Measurements from ENCODE around the gene PGS1.

PGS1 gene

DNA sequence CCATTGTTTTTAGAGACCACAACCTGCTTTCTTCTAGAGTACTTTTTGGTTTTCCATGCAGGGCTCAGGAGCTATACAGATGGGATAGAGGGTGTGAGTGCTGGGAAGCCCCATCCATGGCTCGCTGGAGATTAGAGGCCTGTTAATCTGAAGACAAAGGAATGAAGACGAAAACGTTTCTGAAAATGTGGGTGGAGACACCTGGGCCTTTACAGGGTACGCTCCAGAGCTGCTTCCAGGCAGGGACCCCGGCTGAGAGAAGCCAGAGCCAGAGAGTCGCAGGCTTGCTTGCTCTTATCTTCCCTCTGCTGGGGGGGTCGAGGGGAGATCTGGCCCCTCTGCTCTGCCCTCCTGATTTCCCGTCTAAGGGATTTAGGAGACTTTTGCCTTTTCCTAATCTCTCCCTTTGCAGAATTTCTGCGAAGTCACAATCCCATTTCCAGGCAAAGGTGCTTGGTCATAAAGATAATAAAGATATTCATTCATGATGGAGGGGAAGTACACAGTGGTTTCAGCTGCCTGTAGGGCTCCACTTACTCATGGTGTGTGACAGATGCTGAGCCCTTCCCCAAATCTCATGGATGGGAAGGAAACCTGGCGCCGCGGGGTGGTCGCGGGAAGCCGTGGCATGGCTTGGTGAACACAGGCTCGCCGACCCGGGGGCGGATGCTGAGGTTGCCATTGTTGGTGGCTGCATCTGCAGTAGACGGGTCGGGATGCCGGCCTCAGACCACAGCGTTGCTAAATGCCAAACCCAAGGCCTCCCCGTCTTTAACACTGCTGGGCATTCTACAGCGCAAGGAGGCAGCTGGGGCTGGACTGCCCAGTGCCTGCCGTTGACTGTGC, 13.8 kb upstream of the PGS1 start:
- Mint-ChIP-seq H3K4me1 (peaks cover 16% of the 10 kb centered on the region), H3K27me3 (peaks cover 63% of the 10 kb centered on the region), H3K36me3 (peaks cover under 1% of the 10 kb centered on the region), H3K4me3 (no peak overlapping the region), H3K9me3 (no peaks in the 10 kb centered on the region), H3K27ac (no peak overlapping the region)
- no peak for DNase-seq
- CTCF ChIA-PET, result interaction anchor here (0.7 to 6.8 kb wide), 6 partner anchors 13 to 59 kb away, joined by 3 to 84 read pairs (median 3); partner anchors contain the start of gene PGS1

DNA sequence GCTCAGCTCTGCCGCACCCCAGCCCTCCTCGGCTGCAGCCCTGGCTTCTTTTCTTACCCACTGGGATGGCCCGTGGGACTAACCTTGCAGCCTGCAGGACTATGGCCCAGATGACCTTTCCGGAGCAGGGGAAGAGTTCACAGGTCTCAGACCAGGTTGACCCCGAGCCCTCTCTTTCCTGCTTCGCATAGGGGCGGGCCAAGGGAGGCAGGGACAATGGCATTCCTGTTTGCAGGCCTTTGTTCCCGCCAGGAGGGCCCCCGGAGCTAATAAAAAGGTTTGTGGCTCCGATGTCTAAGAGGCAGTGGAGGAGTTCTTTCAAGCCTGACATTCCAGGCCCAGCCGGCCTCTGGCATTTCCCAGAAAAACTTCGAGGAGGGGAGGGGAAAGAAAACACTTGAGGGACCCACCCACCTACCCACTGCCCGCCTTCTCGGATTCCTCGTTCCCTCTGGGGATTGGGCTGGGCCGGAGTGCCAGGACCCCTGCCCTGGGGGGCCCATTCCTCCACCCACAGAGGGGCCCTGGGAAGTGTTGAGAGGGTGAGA, 12.8 kb upstream of the PGS1 start:
- Mint-ChIP-seq H3K36me3 (no peaks in the 10 kb centered on the region), H3K4me1 (peaks cover 16% of the 10 kb centered on the region), H3K9me3 (no peaks in the 10 kb centered on the region), H3K27ac (no peak overlapping the region), H3K4me3 (no peak overlapping the region), H3K27me3 (peaks cover 72% of the 10 kb centered on the region)
- no peak for DNase-seq
- CTCF ChIA-PET, result interaction anchor here (1.3 to 6.8 kb wide), 3 partner anchors 12 to 58 kb away, joined by 3 to 84 read pairs (median 5); partner anchors contain the start of gene PGS1

DNA sequence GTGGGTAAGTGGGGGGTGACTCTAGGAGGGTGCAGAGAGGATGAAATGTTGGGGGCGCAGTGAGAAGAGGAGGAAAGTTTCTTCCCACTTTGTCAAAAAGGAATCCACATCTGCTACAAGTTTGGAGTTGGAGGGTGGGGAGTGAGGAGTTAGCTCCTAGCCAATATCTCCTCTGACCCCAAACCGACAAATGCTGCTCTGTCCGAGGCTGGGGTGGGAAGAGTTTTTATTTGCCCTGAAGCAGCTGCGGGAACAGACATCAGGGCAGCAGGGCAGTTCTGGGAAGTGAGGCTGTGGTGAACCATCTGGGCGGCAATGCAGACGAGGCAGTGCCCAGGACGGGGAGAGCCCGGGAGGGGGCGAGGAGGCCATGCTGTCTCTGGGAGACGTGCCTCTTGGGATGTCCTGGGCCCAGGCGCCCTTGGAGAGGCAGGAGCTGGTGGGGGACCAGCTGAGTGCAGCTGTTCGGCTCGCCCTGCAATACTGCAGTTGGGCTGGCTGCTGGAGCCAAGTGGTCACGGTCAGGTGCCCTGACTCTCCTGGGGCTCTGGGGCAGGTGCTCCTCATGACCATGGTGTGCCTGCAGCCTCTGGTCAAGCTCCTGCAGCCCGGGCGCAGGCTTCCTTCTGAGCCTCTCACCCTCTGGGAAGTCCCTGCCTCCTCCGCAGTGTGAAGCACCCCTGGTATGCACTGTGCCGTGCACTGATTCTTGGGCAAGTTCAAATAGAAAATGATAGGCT, 12.2 kb upstream of the PGS1 start:
- Mint-ChIP-seq H3K27ac (no peak overlapping the region), H3K4me3 (no peak overlapping the region), H3K27me3 (peaks cover 70% of the 10 kb centered on the region), H3K9me3 (no peaks in the 10 kb centered on the region), H3K36me3 (no peaks in the 10 kb centered on the region), H3K4me1 (peaks cover 10% of the 10 kb centered on the region)
- DNase-seq, result no peak
- CTCF ChIA-PET, result interaction anchor here (2.1 to 6.8 kb wide), 2 partner anchors 11 to 57 kb away, joined by 5 to 84 read pairs; partner anchors contain the start of gene PGS1

DNA sequence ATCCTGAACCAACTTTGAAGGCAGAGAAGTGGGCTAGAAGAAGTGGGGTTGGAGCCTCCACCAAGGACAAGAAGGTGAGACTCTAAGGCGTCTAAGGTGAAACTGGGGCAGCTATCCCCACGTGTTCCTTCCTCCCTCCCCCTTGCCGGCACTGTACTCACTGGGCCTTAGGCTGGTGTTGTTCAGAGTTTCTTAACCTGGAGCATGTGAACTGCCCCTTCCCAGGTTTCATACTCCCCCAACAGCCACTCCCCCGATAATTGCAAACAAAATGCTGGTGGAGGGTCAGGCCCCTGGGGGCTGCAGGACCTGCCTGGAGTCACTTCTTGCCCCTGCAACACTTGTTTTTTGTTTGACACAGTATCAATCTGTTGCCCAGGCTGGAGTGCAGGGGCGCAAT, 11.3 kb upstream of the PGS1 start:
- H3K36me3 Mint-ChIP-seq, result no peaks in the 10 kb centered on the region
- peaks cover 9% of the 10 kb centered on the region for H3K4me1 Mint-ChIP-seq
- no peak overlapping the region for H3K4me3 Mint-ChIP-seq
- no peak overlapping the region for H3K27ac Mint-ChIP-seq
- DNase-seq, result no peak
- H3K27me3 Mint-ChIP-seq, result peaks cover 63% of the 10 kb centered on the region
- CTCF ChIA-PET, result interaction anchor here (1.2 kb wide), 1 partner anchor 45 kb away, joined by 5 read pairs; no protein-coding TSS in a partner anchor
- H3K9me3 Mint-ChIP-seq, result no peaks in the 10 kb centered on the region

DNA sequence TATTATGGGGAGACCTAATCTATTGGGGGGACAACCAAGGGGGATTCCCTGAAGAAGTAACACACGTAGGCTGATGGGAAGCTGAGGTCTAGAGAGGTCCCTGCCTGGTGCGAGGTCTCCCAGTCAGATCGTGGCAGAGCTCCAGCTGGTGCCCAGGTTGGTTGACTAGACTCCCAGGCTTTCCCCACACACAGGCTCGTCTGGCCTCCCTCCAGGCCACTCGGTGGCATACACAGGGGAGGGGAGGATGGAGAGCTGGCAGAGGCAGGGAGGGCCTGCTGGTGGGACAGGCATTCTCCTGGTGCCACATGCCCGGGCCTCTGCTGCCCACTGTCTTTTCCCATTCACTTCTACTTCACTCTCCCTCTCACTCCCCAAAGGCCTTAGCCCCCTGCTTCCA, 10.1 kb upstream of the PGS1 start:
- Mint-ChIP-seq H3K36me3 (no peaks in the 10 kb centered on the region), H3K27me3 (peaks cover 70% of the 10 kb centered on the region), H3K27ac (no peak overlapping the region), H3K4me3 (no peak overlapping the region), H3K9me3 (no peaks in the 10 kb centered on the region), H3K4me1 (peaks cover 9% of the 10 kb centered on the region)
- DNase-seq, result no peak
- CTCF ChIA-PET, result interaction anchor here (0.8 to 1.2 kb wide), 2 partner anchors 44 to 83 kb away, joined by 3 to 5 read pairs; no protein-coding TSS in a partner anchor

DNA sequence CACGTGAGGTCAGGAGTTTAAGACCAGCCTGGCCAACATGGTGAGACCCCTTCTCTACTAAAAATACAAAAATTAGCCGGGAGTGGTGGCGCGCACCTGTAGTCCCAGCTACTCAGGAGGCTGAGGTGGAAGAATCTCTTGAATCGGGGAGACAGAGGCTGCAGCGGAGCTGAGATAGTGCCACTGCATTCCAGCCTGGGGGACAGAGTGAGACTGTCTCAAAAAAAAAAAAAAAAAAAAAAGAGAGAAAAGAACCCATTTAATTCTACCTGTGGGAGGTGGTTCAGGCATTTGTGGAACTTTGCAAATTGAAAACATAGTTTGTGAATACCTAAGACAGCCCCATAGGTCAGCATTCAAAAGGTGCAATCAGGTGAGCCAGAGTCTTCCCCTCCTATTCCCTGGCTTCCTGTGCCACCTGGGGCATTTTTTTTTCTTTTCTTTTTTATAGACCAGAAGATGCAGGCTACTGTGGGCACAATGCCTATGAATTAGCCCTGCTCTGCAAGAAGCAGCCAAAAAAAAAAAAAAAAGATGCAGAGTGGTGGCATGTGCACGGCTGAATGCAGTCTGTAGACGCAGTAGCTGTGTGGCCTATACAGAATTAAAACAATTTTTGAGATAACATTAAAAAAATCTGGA, 9.5 kb upstream of the PGS1 start:
- H3K9me3 Mint-ChIP-seq, result no peaks in the 10 kb centered on the region
- peaks cover 64% of the 10 kb centered on the region for H3K27me3 Mint-ChIP-seq
- H3K27ac Mint-ChIP-seq, result no peak overlapping the region
- CTCF ChIA-PET, result interaction anchor here (0.8 to 4.8 kb wide), 3 partner anchors 7 to 84 kb away, joined by 3 to 22 read pairs (median 3); no protein-coding TSS in a partner anchor
- no peaks in the 10 kb centered on the region for H3K36me3 Mint-ChIP-seq
- peaks cover 9% of the 10 kb centered on the region for H3K4me1 Mint-ChIP-seq
- H3K4me3 Mint-ChIP-seq, result no peak overlapping the region
- no peak for DNase-seq

DNA sequence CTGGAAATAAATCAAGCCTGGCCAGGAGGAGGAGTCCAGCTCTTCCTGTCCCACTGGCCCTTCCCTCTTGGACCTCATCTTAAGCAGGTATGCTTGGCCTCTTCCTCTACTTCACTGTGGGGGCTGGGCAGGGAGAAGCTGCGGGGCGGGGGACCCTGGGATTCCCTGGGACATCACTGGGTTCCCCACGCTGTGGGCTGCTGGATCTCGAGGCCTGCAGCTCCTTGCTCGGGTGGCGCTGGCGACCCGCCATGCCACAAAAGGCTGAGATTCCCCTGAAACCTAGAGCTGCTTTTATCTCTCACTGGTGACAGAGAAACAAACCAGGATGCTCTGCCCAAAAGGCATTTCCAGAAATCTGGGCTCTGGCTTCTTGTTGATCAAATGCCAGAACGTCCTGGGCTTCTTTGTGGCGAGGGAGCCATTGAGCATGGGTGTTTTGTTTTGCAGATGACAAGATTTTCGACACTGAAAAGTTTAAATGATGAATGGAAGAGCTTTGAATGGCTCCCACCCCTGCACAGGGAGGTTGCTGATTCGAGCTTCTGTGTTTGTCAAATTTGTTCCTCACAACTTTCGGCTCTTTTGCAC, 8.6 kb upstream of the PGS1 start:
- Mint-ChIP-seq H3K27me3 (peaks cover 63% of the 10 kb centered on the region), H3K36me3 (no peaks in the 10 kb centered on the region), H3K4me1 (peaks cover 3% of the 10 kb centered on the region), H3K27ac (no peak overlapping the region), H3K9me3 (no peaks in the 10 kb centered on the region), H3K4me3 (no peak overlapping the region)
- CTCF ChIA-PET, result interaction anchor here (1.0 to 4.8 kb wide), 3 partner anchors 8 to 52 kb away, joined by 3 to 22 read pairs (median 3); no protein-coding TSS in a partner anchor
- no peak for DNase-seq

DNA sequence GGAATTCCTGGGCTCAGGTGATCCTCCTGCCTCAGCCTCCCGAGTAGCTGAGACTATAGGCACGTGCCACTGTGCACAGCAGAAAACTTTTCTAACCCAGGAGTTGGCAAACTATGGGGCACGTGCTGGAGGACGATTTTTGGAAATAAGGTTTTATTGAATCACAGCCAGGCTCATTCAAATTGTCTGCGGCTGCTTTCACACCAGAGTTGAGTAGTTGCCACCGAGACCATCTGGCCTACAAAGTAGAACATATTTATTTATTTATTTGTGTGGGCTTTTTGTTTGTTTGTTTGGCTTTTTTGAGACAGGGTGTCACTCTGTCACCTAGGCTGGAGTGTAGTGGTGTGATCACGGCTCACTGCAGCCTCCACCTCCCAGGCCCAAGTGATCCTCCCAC, 7.4 kb upstream of the PGS1 start:
- Mint-ChIP-seq H3K9me3 (no peaks in the 10 kb centered on the region), H3K4me1 (no peaks in the 10 kb centered on the region), H3K4me3 (no peak overlapping the region), H3K27me3 (peaks cover 55% of the 10 kb centered on the region), H3K27ac (no peak overlapping the region), H3K36me3 (no peaks in the 10 kb centered on the region)
- CTCF ChIA-PET, result interaction anchor here (4.8 kb wide), 1 partner anchor 9 kb away, joined by 22 read pairs; no protein-coding TSS in a partner anchor
- no peak for DNase-seq

DNA sequence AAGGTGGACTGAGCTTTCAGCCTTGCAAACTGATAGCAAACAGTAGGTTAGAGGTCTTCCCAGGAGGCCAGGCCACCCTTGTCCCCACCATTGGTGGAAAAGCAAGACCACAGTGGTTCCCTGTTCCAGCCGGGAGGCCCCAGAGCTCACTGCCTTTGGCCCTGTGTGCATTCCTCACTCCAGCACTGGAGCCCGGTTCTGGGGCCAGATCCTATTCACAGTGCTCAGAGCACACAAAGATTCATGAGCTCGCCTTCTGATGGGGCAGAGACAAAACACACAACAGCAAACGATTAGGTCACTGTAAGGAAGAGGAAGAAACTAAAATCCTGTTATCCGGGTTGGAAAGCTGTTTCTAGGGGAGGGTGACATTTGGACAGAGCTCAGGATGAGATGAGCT, 5.6 kb upstream of the PGS1 start:
- Mint-ChIP-seq H3K4me3 (no peak overlapping the region), H3K27me3 (peaks cover 40% of the 10 kb centered on the region), H3K9me3 (no peaks in the 10 kb centered on the region), H3K4me1 (peaks cover 4% of the 10 kb centered on the region), H3K36me3 (no peaks in the 10 kb centered on the region), H3K27ac (no peak overlapping the region)
- CTCF ChIA-PET, result interaction anchor here (0.9 to 4.8 kb wide), 3 partner anchors 11 to 49 kb away, joined by 3 to 22 read pairs (median 5); no protein-coding TSS in a partner anchor
- no peak for DNase-seq

DNA sequence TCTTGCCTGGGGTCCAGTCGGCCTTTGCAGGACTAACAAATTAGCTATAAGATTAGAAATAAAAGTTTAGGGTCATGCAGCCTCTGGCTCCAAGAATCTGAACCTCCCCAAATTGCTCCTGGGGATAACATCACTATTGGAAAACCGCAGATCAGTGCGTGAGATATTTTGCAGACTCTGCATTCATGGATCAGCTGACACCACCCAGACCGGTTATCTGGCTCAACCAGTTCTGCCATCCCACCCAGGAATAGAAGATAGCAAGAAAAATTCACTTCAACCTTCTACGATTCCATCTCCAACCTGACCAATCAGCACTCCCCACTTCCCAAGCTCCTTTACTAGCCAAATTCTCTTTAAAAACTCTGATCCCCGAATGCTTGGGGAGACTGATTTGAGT, 4.3 kb upstream of the PGS1 start:
- H3K36me3 Mint-ChIP-seq, result peaks cover 4% of the 10 kb centered on the region
- peaks cover 9% of the 10 kb centered on the region for H3K4me1 Mint-ChIP-seq
- H3K9me3 Mint-ChIP-seq, result no peaks in the 10 kb centered on the region
- H3K4me3 Mint-ChIP-seq, result no peak overlapping the region
- no peak for DNase-seq
- H3K27me3 Mint-ChIP-seq, result peaks cover 35% of the 10 kb centered on the region
- H3K27ac Mint-ChIP-seq, result no peak overlapping the region
- CTCF ChIA-PET, result interaction anchor here (1.0 kb wide), 1 partner anchor 10 kb away, joined by 4 read pairs; no protein-coding TSS in a partner anchor

DNA sequence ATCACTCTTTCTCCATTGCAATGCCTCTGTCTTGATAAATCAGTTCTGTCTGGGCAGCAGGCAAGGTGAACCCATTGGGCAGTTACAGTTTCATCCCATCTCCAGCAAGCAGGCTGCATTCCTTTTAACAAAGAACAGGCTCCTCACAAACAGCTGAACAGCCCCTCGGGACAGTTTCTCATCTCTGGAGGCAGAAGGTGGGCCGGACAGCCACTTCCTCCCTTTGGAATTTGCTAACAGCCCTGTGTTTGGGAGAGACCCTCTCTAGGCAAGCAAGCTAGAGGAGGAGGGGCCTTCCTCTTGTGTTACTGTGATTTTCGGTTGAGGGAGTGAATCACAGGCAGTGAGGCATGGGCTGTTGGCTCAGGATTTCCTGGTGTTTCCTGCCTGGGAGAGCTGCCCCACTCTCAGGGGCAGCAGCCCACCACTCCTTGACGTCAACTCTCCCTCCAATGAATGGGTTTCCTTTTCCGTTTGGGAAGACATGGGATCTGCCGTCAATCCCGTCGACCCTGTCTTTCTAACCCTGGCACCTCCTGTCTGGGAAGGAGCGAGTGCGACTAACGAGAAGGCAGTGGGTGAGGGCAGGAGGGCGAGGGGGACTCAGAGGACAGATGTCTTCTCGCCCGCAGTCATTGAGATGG, 3.7 kb upstream of the PGS1 start:
- Mint-ChIP-seq H3K4me3 (no peak overlapping the region), H3K4me1 (peaks cover 13% of the 10 kb centered on the region), H3K27ac (no peak overlapping the region), H3K27me3 (peaks cover 32% of the 10 kb centered on the region), H3K36me3 (peaks cover 6% of the 10 kb centered on the region), H3K9me3 (no peaks in the 10 kb centered on the region)
- DNase-seq, result no peak
- CTCF ChIA-PET, result interaction anchor here (1.0 kb wide), 1 partner anchor 10 kb away, joined by 4 read pairs; no protein-coding TSS in a partner anchor

DNA sequence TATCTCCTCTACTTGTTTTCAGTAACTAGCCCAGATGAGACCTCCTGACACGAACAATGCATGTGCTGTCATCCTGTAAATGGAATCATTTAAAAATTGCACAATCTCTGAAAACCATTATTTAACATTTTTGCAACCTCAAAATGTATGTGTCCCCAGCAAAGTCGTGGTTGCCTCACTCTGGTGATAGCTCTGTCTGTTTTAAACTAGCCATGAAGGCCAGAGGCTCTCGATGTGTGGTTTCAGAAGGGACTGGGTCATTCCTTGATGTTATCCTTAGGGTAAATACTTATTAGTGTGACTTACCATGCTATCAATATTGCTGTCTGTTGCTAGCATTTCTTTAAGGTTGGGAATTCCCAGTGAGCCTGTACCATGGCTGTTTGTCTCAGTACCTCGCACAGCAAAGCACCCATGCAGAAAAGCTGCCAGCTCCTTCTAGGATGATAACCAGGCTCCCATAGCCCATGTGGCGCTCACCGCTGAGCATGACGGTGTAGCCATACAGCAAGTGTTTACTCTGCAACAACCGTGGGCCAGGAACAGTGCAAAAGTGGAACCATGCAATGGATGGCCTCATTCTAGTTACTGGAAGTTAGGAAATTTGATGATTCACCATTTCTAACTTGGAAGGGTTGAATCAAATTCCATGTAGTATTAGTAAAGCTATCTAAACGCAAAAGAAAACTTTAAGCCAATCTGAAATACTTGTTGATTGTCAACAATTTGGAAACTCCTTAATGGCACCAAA, 2.9 kb upstream of the PGS1 start:
- H3K9me3 Mint-ChIP-seq, result no peaks in the 10 kb centered on the region
- CTCF ChIA-PET, result interaction anchor here (3.2 kb wide), 1 partner anchor 15 kb away, joined by 10 read pairs; the partner anchor contains the start of gene SOCS3
- DNase-seq, result no peak
- H3K27me3 Mint-ChIP-seq, result peaks cover 23% of the 10 kb centered on the region
- H3K4me3 Mint-ChIP-seq, result no peak overlapping the region
- peaks cover 11% of the 10 kb centered on the region for H3K36me3 Mint-ChIP-seq
- H3K4me1 Mint-ChIP-seq, result peaks cover 20% of the 10 kb centered on the region
- H3K27ac Mint-ChIP-seq, result no peak overlapping the region

Data from activated naive CD4-positive, alpha-beta T cell treated with anti-CD3 and anti-CD28 coated beads, Interleukin-2, amount 10 ng/mL, durations not matched to agents 7 days and 5 days (primary cell).